GM12878 (cell line): ENCODE data around the gene USP34. TPM values are rescaled to one million over a fixed set of nuclear protein-coding genes. Genes with fewer than 3 reads are reported as not detected.

Experiments used
- ATAC-seq: fragments of 200-7000 bp; cut with Tn5 transposase; 3 replicates; pipeline ENCODE4 v1.9.1; 2020; ENCODE audit warnings: mild to moderate bottlenecking, moderate library complexity
- BruUV-seq: library from RNA; stranded (reverse); fragments of 400-500 nt; replicated peaks from 2 replicates; lab custom pipeline; 2021; lab: Mats Ljungman, UMichigan
- CTCF ChIA-PET: fragments of 300-600 bp; sonication (Branson Sonifier 250); formaldehyde crosslinking; extraction: SDS; loops from one replicate; lab custom pipeline; 2021; ENCODE audit warnings: inconsistent platforms; lab: Yijun Ruan, JAX
- POLR2A ChIA-PET: fragments of 350-600 bp; formaldehyde crosslinking; extraction: SDS; loops from one replicate; lab custom pipeline; 2021; ENCODE audit warnings: inconsistent platforms; lab: Charles Lee
- RAD21 ChIA-PET: fragments of 300-600 bp; sonication (Branson Sonifier 250); formaldehyde crosslinking; loops from one replicate; lab custom pipeline; 2023; ENCODE audit warnings: antibody characterized with exemption; ENCODE audit not compliant: unreplicated experiment; lab: Charles Lee
- SMC1A ChIA-PET: fragments of 300-600 bp; sonication (Branson Sonifier 250); formaldehyde crosslinking; loops from one replicate; lab custom pipeline; 2023; ENCODE audit not compliant: unreplicated experiment, uncharacterized antibody; lab: Charles Lee
- DNase-seq: peaks from one replicate; pipeline ENCODE4 v3.0.0-alpha.2; 2011; ENCODE audit warnings: low read depth, low spot score
- FAIRE-seq: peaks from 3 replicates; lab custom pipeline; 2011; peaks lifted over from hg19 to GRCh38; lab: Jason Lieb, UNC
- H2AFZ ChIP-seq: 2 replicates; pipeline ENCODE4 v1.6.0; 2011; ENCODE audit warnings: low read depth, low read length, control low read depth; ENCODE audit not compliant: control insufficient read depth
- H3K27ac ChIP-seq: 2 replicates; pipeline ENCODE4 v1.5.1; 2011; ENCODE audit warnings: control low read depth; ENCODE audit not compliant: control insufficient read depth, insufficient read depth
- H3K27me3 ChIP-seq, 2 experiments: replicated peaks in 1 of 2; 2 replicates each; pipeline versions ENCODE4 v1.6.0 to v1.6.1; 2011; ENCODE audit warnings: low read length in 1 of 2; ENCODE audit not compliant: control insufficient read depth in 2 of 2, insufficient read depth in 2 of 2
- H3K36me3 ChIP-seq, 2 experiments: 2 replicates each; pipeline ENCODE4 v1.5.1; 2011; ENCODE audit warnings: low read length in 1 of 2; ENCODE audit not compliant: control insufficient read depth in 2 of 2, insufficient read depth in 2 of 2
- H3K4me1 ChIP-seq: 2 replicates; pipeline ENCODE4 v1.6.1; 2011; ENCODE audit warnings: mild to moderate bottlenecking, low read length, moderate library complexity, mixed read lengths; ENCODE audit not compliant: control insufficient read depth, insufficient read depth
- H3K4me2 ChIP-seq: 2 replicates; pipeline ENCODE4 v1.6.0; 2011; ENCODE audit warnings: control low read depth; ENCODE audit not compliant: control insufficient read depth, insufficient read depth
- H3K4me3 ChIP-seq: fragments of 200-600 bp; sonication (generic); 2 replicates; pipeline ENCODE4 v1.5.1; 2016
- H3K79me2 ChIP-seq: 2 replicates; pipeline ENCODE4 v1.6.0; 2011; ENCODE audit warnings: low read length; ENCODE audit not compliant: control insufficient read depth, insufficient read depth
- H3K9ac ChIP-seq: 2 replicates; pipeline ENCODE4 v1.8.0; 2011; ENCODE audit warnings: low read length, control low read depth, mixed read lengths; ENCODE audit not compliant: control insufficient read depth, insufficient read depth
- H3K9me3 ChIP-seq: replicated peaks from 3 replicates; pipeline ENCODE4 v1.5.1; 2011; ENCODE audit warnings: mild to moderate bottlenecking, low read length; ENCODE audit not compliant: control insufficient read depth, insufficient read depth
- H4K20me1 ChIP-seq: 2 replicates; pipeline ENCODE4 v1.6.0; 2011; ENCODE audit not compliant: control insufficient read depth, insufficient read depth
- ETV6 ChIP-seq, 2 experiments: fragments of 450-650 bp in 1 of 2; IDR thresholded peaks in 1 of 2; conservative IDR thresholded peaks in 1 of 2; 2 replicates each; pipeline ENCODE4 v1.6.1; 2014; ENCODE audit warnings: antibody characterized with exemption in 1 of 2, borderline replicate concordance in 1 of 2, low read depth in 1 of 2, mild to moderate bottlenecking in 1 of 2, moderate library complexity in 1 of 2
- EZH2 ChIP-seq: IDR thresholded peaks from 2 replicates; pipeline ENCODE4 v1.6.1; 2012; ENCODE audit warnings: low read depth, mild to moderate bottlenecking, control low read depth, inconsistent platforms, low read length, borderline replicate concordance; ENCODE audit not compliant: control insufficient read depth
- KDM1A ChIP-seq: fragments of 200-600 bp; sonication (generic); IDR thresholded peaks from 2 replicates; pipeline ENCODE4 v1.6.1; 2016; ENCODE audit warnings: borderline replicate concordance
- MYC ChIP-seq: IDR thresholded peaks from 2 replicates; pipeline ENCODE4 v1.6.1; 2011; ENCODE audit warnings: mild to moderate bottlenecking, low read length, moderate library complexity, inconsistent platforms; ENCODE audit not compliant: insufficient read depth, insufficient replicate concordance, insufficient read length, severe bottlenecking
- NBN ChIP-seq: fragments of 450-650 bp; IDR thresholded peaks from 2 replicates; pipeline ENCODE4 v1.6.1; 2016
- NFYB ChIP-seq: IDR thresholded peaks from 2 replicates; pipeline ENCODE4 v1.6.1; 2011; ENCODE audit warnings: low read depth, mild to moderate bottlenecking, low read length, improper control_type of control experiment, moderate library complexity; ENCODE audit not compliant: insufficient read depth
- PBX3 ChIP-seq: IDR thresholded peaks from 2 replicates; pipeline ENCODE4 v1.6.1; 2011; ENCODE audit warnings: mild to moderate bottlenecking, low read depth, low read length, moderate library complexity; ENCODE audit not compliant: insufficient replicate concordance
- POLR2AphosphoS2 ChIP-seq: IDR thresholded peaks from 2 replicates; pipeline ENCODE4 v1.6.1; 2011; ENCODE audit warnings: low read depth, mild to moderate bottlenecking, low read length, improper control_type of control experiment, moderate library complexity
- RBBP5 ChIP-seq: fragments of 200-600 bp; sonication (generic); conservative IDR thresholded peaks from 2 replicates; pipeline ENCODE4 v1.6.1; 2016
- SMARCA5 ChIP-seq: fragments of 450-650 bp; IDR thresholded peaks from 2 replicates; pipeline ENCODE4 v1.6.1; 2017; ENCODE audit warnings: mild to moderate bottlenecking
- ZNF687 ChIP-seq: fragments of 450-650 bp; IDR thresholded peaks from 2 replicates; pipeline ENCODE4 v1.6.1; 2017; ENCODE audit warnings: mild to moderate bottlenecking, moderate library complexity
- ZZZ3 ChIP-seq: IDR thresholded peaks from 2 replicates; pipeline ENCODE4 v1.6.1; 2011; ENCODE audit warnings: low read depth; ENCODE audit not compliant: control insufficient read depth, insufficient read length
- WGBS: methylation state at CpG from one replicate; pipeline ENCODE4 v1.1.6; 2016; ENCODE audit warnings: low lambda C conversion rate; ENCODE audit not compliant: insufficient replicate concordance, insufficient coverage; ENCODE audit errors: missing lambda C conversion rate; 5-methylcytosine and 5-hydroxymethylcytosine counted together
- in situ Hi-C: fragments of 300-500 bp; cut with MboI; formaldehyde crosslinking; loops from 9 replicates; pipeline ENCODE4 v1.14.3; 2018; ENCODE audit warnings: mixed read lengths
- intact Hi-C: fragments of 100-400 bp; cut with micrococcal nuclease; formaldehyde crosslinking; loops from one replicate; pipeline ENCODE4 v1.14.2; 2022; ENCODE audit not compliant: unreplicated experiment
- polyA plus RNA-seq, 11 experiments: library from polyadenylated mRNA; depleted of rRNA in 4 of 11; unstranded in 6 of 11; stranded (reverse) in 5 of 11; fragments of >200 nt; fragmentation: Nextera tagmentation in 4 of 11; fragmentation: Illumina TruSeq in 1 of 11; extraction: Ambion mirVana in 4 of 11; extraction: Trizol in 1 of 11; gene quantifications; 1 replicate in 1 of 11; 2 replicates in 10 of 11; pipeline versions ENCODE4 v1.2.1 to v1.2.3, GENCODE V29; 2011 to 2016; ENCODE audit warnings: inconsistent platforms in 2 of 11, missing spikeins in 2 of 11, low read depth in 1 of 11
- total RNA-seq, 4 experiments: library from RNA; depleted of rRNA in 3 of 4; stranded (reverse); fragments of >200 nt in 3 of 4; fragmentation: Illumina TruSeq in 1 of 4; extraction: Trizol in 1 of 4; gene quantifications; 2 replicates each; pipeline versions ENCODE4 v1.2.1 to v1.2.3, GENCODE V29; 2013 to 2021
- TF ChIP-seq, protein P1 (sequence below): IDR thresholded peaks from 2 replicates; pipeline ENCODE4 v1.6.1; 2012; ENCODE audit warnings: low read depth, low read length, improper control_type of control experiment

The USP34 gene
- total and polyA plus RNA-seq, 10 of the 15 experiments (the other 5 are each of a cell fraction or from before 2014, with no cell fraction given) = 26.2 to 106 (median 62.1) TPM

DNA sequence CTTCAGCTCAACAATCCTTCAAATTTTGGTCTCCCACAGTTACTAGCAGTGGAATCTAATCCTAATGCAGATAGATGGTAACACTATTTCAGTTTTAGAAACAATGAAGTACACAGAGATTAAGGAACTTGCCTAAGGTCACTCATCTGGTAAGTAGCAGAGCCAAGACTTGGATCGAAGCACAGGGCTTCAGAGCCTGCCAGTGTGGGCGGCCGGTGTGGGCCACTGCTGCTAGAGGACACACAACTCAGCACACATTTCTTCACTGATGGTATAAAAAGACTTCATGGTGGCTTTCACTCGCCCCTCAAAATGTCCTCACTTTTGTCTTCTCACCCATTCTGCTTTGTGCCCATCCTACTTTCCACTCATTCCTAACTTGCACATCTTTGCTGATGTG lies 297.8 kb downstream of the USP34 start:
- CTCF ChIA-PET = no interaction called here

GRCh38 chr2:61172671-61173070 lies 298.2 kb downstream of the USP34 start:
- H2AFZ ChIP-seq = no peak overlapping the region
- 92% methylated on average over 1 of the region's 1 CpG for WGBS
- H3K4me1 ChIP-seq = no peaks in the 10 kb centered on the region; the same call in 1 of the 2 replicates
- H3K9ac ChIP-seq = no peak overlapping the region
- no peak for DNase-seq
- in situ Hi-C loops = no loop called here
- no peak overlapping the region for H3K4me2 ChIP-seq
- H3K27me3 ChIP-seq = no peaks in the 10 kb centered on the region
- ATAC-seq = no peak
- ChIA-PET CTCF (no interaction called here), SMC1A (no interaction called here), POLR2A (no interaction called here), RAD21 (no interaction called here)
- no peak for FAIRE-seq
- intact Hi-C loops = loop anchor here (10.0 kb wide), 1 partner anchor 378 kb away; no protein-coding TSS in a partner anchor
- no peaks in the 10 kb centered on the region for H4K20me1 ChIP-seq
- BruUV-seq = no TSS peak
- no peaks in the 10 kb centered on the region for H3K9me3 ChIP-seq
- no peak overlapping the region for H3K4me3 ChIP-seq
- peaks cover 1% of the 10 kb centered on the region for H3K79me2 ChIP-seq
- no peak overlapping the region for H3K27ac ChIP-seq
- H3K36me3 ChIP-seq = no peaks in the 10 kb centered on the region
- TF ChIP-seq ZNF687 = no peak
- TF ChIP-seq PBX3 = no peak
- TF ChIP-seq ZZZ3 = no peak
- TF ChIP-seq, protein P1, sequence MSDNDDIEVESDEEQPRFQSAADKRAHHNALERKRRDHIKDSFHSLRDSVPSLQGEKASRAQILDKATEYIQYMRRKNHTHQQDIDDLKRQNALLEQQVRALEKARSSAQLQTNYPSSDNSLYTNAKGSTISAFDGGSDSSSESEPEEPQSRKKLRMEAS = no peak
- no peak for TF ChIP-seq NBN
- no peak for TF ChIP-seq MYC
- TF ChIP-seq SMARCA5 = no peak
- TF ChIP-seq KDM1A = no peak
- no peak for TF ChIP-seq RBBP5
- TF ChIP-seq POLR2AphosphoS2 = no peak
- TF ChIP-seq EZH2 = no peak

More for the DNA sequence above, 297.8 kb downstream of the USP34 start:
- ATAC-seq (no peak), DNase-seq (no peak), FAIRE-seq (no peak)
- Histone ChIP-seq H3K27me3 (no peaks in the 10 kb centered on the region), H3K79me2 (peaks cover 6% of the 10 kb centered on the region), H3K36me3 (no peaks in the 10 kb centered on the region), H3K4me2 (no peak overlapping the region), H4K20me1 (no peaks in the 10 kb centered on the region), H3K4me1 (no peaks in the 10 kb centered on the region; the same call in 1 of the 2 replicates), H3K9ac (no peak overlapping the region), H3K9me3 (no peaks in the 10 kb centered on the region), H3K27ac (no peak overlapping the region), H2AFZ (no peak overlapping the region), H3K4me3 (no peak overlapping the region)
- intact Hi-C loops (loop anchor here (10.0 kb wide), 1 partner anchor 378 kb away; no protein-coding TSS in a partner anchor), in situ Hi-C loops (no loop called here)
- no peak for TF ChIP-seq MYC
- no peak for TF ChIP-seq NFYB
- TF ChIP-seq ETV6 (conservative IDR thresholded peaks at IDR 0.05 in 1 of 2, IDR thresholded peaks at IDR 0.05 in 1 of 2; ENCODE audit: borderline replicate concordance in 1 of 2, low read depth in 1 of 2) = no peak
- ChIA-PET SMC1A (interaction anchor here (0.6 kb wide), 1 partner anchor 11 kb away, joined by 3 read pairs; no protein-coding TSS in a partner anchor), RAD21 (no interaction called here), POLR2A (no interaction called here)
- 87% methylated on average over 4 of the region's 4 CpGs for WGBS
- BruUV-seq = no TSS peak
